ENCODE measurements around the gene UBE3D.
A peak's percentile ranks its signal among the peaks of the same experiment; 100 is the strongest.
"Not testable (repeated sequence)": the region's sequence is repeated elsewhere in the genome, so short reads cannot be mapped to it uniquely, and the experiment has no call there.

UBE3D gene

DNA sequence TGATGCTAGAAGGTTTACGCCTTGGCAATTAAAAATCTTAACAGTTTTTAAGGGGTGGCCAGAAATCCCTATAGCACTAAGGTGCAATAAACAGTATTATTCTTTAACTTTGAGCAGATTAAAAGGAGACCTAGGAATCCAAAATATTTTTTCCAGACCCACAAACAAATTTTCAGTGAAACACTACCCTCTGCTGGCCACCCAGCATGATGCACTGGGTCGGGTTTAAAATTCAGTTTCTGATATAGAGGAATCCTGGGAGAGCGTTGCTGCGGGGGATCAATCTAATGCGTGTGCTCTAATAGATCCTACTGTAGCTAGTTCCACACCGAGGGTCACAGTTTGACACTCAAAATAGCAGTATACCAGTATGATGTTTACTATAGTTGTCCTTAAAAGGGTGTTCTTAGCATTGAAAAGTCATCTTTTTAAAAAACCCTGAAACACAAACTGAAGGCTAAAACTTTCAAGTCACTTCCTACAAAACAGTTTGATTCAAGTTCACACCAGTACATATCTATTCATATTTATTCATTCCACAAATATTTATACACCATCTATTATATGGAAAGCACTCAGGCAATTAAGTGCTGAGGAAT lies 10.2 kb downstream of the UBE3D start:
- DNase-seq (ENCODE audit: low spot score): peak; percentile 65

GRCh38 chr6:83053678-83054077 lies 12.0 kb downstream of the UBE3D start:
- no peak for DNase-seq (ENCODE audit: low spot score)

DNA sequence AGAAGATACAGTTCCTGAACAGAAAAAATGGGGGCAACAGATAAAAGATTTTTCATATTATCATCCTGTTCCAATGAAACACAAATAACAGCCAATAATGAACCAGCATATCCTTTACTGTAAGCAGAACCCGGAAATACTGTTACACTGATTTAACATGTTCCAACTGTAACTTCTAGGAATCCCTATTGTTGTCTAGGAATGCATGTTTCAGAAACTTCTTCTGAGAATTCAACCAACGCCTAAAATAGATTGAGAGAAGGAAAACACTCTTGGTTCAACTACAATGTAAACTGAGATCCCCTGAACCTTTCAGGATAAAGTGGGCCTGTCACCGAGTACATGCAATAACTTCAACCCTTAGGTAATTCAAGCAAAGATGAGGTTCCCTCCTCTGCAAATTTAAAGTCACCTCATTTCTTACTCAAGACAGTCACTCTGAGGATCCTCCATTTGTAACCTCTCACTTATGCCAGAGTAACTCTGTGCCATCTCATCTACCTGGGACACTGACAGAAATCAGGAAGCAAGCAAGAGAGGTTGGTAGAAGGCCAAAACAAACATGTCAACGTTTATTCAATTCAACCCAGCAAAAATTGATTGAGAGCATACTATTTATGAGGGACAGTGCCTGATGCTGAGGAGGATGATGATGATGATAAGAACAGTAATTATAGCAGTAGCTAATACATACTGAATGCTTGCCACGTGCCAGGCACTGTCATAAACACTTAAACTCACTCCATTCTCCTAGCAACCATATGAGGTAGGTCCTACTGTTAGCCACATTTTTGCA lies 14.1 kb downstream of the UBE3D start:
- DNase-seq (ENCODE audit: low spot score): no peak

DNA sequence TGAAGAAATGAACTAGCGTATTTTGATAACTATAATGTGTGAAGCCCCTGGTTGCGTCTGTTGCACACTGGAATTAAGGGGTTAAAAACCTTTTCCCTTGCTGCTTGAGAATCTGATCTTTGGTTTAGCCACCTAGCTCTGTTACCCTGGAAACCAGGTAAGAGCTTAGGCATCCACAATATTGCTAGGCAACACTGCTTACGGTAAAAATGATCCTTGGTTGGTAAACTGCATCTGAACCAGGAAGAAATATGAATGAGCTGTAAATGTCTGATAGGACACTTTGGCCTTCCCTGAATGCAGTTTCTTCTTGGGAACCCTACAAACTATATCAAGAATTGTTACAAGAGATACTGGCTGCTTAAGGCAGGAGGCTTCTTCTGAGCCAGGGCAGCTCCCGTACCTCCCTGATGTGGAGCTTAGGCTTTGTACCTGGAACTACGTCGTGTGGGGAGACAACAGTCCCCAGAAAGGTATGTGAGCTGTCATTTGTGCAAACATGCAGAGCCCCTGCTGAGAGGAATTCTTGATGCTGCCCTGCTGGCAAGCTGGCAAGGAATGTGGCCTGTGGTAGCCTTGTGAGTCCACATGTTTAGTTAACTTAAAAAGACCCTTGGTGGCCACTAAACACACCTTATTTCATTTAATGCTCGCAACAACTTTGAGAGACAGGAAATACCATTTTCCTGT lies 18.4 kb downstream of the UBE3D start:
- DNase-seq (ENCODE audit: low spot score): no peak

- no peak for DNase-seq (ENCODE audit: low spot score)
These were observed 21.4 kb downstream of the UBE3D start for GRCh38 chr6:83044091-83044768.

GRCh38 chr6:83042467-83043053 lies 23.1 kb downstream of the UBE3D start:
- no peak for DNase-seq (ENCODE audit: low spot score)

DNA sequence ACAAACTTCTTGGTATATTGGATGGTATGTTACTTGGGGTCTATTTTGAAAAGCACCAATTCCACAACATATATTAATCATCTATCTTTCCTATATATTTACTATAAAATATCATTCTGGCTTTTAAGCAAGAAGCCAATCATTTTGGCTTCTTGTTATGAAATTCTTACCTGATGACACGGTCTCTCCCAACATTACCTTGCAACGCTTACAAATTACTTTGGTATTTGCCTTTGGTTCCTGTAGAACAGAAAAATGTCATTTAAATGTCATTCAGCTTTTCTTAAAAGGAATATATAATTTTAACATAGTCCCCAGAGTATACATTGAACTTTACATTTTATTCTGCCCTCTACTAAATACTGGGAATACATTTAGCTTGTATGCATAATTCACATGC lies 27.4 kb downstream of the UBE3D start:
- DNase-seq (ENCODE audit: low spot score): no peak

GRCh38 chr6:83031689-83032088 lies 34.0 kb downstream of the UBE3D start:
- no peak for DNase-seq (ENCODE audit: low spot score)

GRCh38 chr6:83019741-83020140 lies 45.9 kb downstream of the UBE3D start:
- no peak for DNase-seq (ENCODE audit: low spot score)

- DNase-seq (ENCODE audit: low spot score): not testable (repeated sequence)
These were observed 54.5 kb downstream of the UBE3D start for GRCh38 chr6:83011131-83011530.

GRCh38 chr6:83008626-83009025 lies 57.0 kb downstream of the UBE3D start:
- no peak for DNase-seq (ENCODE audit: low spot score)

GRCh38 chr6:83006270-83006905 lies 59.3 kb downstream of the UBE3D start:
- DNase-seq (ENCODE audit: low spot score): no peak

DNA sequence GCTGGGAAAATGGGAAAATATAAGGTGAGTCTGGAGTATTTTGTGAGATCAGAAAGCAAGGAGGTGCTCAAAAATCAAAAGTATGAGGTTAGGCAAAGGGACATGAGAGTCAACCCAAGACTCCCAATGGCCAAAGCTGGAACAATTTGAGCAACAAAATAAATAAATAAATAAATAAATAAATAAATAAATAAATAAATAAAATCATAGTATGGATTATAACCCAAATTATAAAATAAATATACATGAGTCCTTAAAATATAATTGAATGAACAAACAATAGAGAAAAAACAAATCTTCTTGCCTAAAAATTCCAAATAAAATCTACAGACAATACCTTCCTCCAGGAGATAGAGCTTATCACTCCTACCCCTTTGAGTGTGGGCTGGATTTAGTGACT lies 69.5 kb downstream of the UBE3D start:
- no peak for DNase-seq (ENCODE audit: low spot score)

DNA sequence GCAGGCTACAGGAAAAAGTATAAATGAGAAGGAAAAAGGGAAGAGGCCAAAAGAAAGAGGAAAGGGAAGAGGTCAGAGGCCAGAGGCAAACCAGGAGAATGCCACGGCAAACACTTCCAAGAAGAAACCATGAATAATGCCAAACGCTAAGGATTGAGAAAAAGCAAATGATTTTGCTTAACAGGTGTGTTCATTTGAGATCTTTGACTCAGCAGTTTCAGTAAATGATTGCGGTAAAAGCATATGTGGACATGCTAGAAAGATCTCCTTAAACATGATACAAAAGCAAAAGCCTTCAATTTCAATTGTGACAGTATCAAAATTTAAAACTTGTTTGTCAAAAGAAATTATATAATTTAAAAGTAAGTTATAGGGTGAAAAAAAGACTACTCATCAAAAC lies 70.6 kb downstream of the UBE3D start:
- no peak for DNase-seq (ENCODE audit: low spot score)

- no peak for DNase-seq (ENCODE audit: low spot score)
These were observed 75.8 kb downstream of the UBE3D start for GRCh38 chr6:82989736-82990290.

DNA sequence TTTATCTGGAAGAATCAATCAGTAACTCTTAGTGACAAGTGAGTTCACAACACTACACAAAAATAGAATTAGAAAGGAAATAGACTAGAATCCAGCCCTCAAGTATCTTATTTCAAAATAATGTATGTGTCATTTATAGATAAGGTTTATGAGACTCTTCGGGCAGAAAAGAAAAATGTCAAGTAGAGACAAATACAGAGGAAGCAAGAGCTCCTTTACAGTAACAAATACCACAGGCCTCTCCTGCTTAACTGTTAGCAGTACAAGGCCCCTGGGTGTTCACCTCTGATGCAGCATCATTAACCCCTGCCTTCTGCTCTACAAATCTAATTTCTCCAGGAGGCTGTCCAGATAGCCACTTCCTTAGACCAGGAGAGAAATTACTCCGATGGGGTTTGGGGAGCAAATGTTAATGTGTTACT lies 76.7 kb downstream of the UBE3D start:
- no peak for DNase-seq (ENCODE audit: low spot score)

GRCh38 chr6:82987951-82988350 lies 77.7 kb downstream of the UBE3D start:
- no peak for DNase-seq (ENCODE audit: low spot score)

DNA sequence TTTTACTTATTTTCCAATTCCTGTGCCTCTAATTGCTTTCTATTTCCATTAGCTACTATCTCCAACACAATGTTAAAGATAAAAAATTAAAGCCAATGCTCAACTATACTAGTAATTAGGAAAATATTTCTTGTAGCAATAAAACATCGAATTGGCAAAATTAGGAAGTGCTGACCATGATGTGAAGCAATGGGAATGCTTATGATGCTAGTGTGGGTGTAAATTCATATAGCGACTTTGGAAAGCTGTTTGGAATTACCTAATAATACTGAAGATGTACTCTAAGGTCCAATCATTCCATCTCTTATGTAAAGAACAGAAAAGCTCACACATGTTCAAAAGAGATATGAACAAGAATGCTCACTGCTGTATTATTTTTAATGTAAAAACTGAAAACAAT lies 78.2 kb downstream of the UBE3D start:
- no peak for DNase-seq (ENCODE audit: low spot score)

GRCh38 chr6:82984720-82985119 lies 80.9 kb downstream of the UBE3D start:
- no peak for DNase-seq (ENCODE audit: low spot score)

- DNase-seq (ENCODE audit: low spot score): no peak
These were observed 85.6 kb downstream of the UBE3D start for GRCh38 chr6:82980086-82980485.

GRCh38 chr6:82979657-82980056 lies 86.0 kb downstream of the UBE3D start:
- DNase-seq (ENCODE audit: low spot score): no peak
